K562 (cell line): Measurements from ENCODE around the gene CALM3.

Experiments used
- CREB1 ChIP-seq, 2 experiments: sonication (generic) in 1 of 2; formaldehyde crosslinking in 1 of 2; IDR thresholded peaks; 2 replicates each; pipeline versions ENCODE4 v1.6.1 to v1.8.0; 2012 to 2022; ENCODE audit warnings: inconsistent platforms in 1 of 2, mild to moderate bottlenecking in 1 of 2, missing genetic modification reagents in 1 of 2, moderate library complexity in 1 of 2
- ETV6 ChIP-seq, 3 experiments: fragments of 150-350 bp in 1 of 3; sonication (generic) in 1 of 3; formaldehyde crosslinking in 1 of 3; IDR thresholded peaks; 2 replicates each; pipeline versions ENCODE4 v1.6.1 to v1.8.0; 2014 to 2022; ENCODE audit warnings: borderline replicate concordance in 2 of 3, low read depth in 2 of 3, antibody characterized with exemption in 1 of 3, low read length in 1 of 3, mild to moderate bottlenecking in 1 of 3, missing genetic modification reagents in 1 of 3
- HDAC6 ChIP-seq: IDR thresholded peaks from 2 replicates; pipeline ENCODE4 v1.6.1; 2012; ENCODE audit warnings: low read depth, mild to moderate bottlenecking, control low read depth, inconsistent platforms, low read length, moderate library complexity
- ILK ChIP-seq: fragments of 450-650 bp; IDR thresholded peaks from 2 replicates; pipeline ENCODE4 v1.6.1; 2016; ENCODE audit warnings: missing genetic modification characterization, low read depth, mild to moderate bottlenecking, missing compliant biosample characterization, moderate library complexity, borderline replicate concordance
- NR1H2 ChIP-seq: sonication (generic); formaldehyde crosslinking; IDR thresholded peaks from 2 replicates; pipeline ENCODE4 v1.4.0; 2020; ENCODE audit warnings: mild to moderate bottlenecking, missing genetic modification reagents
- POLR2AphosphoS5 ChIP-seq: IDR thresholded peaks from 2 replicates; pipeline ENCODE4 v1.6.1; 2011; ENCODE audit warnings: mild to moderate bottlenecking, low read depth, low read length, moderate library complexity; ENCODE audit not compliant: control insufficient read depth, insufficient read depth
- SIN3A ChIP-seq, 2 experiments: fragments of 150-350 bp in 1 of 2; IDR thresholded peaks; 2 replicates each; pipeline ENCODE4 v1.6.1; 2011 to 2016; ENCODE audit warnings: borderline replicate concordance in 2 of 2, low read depth in 2 of 2, low read length in 2 of 2, mild to moderate bottlenecking in 2 of 2, moderate library complexity in 2 of 2; ENCODE audit not compliant: control insufficient read depth in 1 of 2
- SNRNP70 ChIP-seq: fragments of 200-400 bp; formaldehyde crosslinking; optimal IDR thresholded peaks from 2 replicates; pipeline ENCODE3; 2017; ENCODE audit warnings: low read depth, low read length
- YY1 ChIP-seq, 3 experiments: IDR thresholded peaks; 2 replicates each; pipeline ENCODE4 v1.6.1; 2011; ENCODE audit warnings: low read length in 2 of 3, mild to moderate bottlenecking in 2 of 3, moderate library complexity in 2 of 3, borderline replicate concordance in 1 of 3, control low read depth in 1 of 3, low read depth in 1 of 3; ENCODE audit not compliant: insufficient read depth in 3 of 3, insufficient replicate concordance in 2 of 3, control insufficient read depth in 1 of 3, insufficient read length in 1 of 3; ENCODE audit errors: extremely low read depth in 1 of 3

GRCh38 chr19:46660008-46660517 lies 58.9 kb downstream of the CALM3 start:
- no peak for TF ChIP-seq HDAC6
- no peak for TF ChIP-seq SNRNP70
- no peak for TF ChIP-seq POLR2AphosphoS5
- no peak for TF ChIP-seq NR1H2 (CRISPR knock-in tag)
- no peak for TF ChIP-seq YY1 (IDR thresholded peaks at IDR 0.05; ENCODE audit: borderline replicate concordance in 1 of 3, control insufficient read depth in 1 of 3, extremely low read depth in 1 of 3, insufficient read depth in 3 of 3, insufficient read length in 1 of 3, insufficient replicate concordance in 2 of 3, low read depth in 1 of 3, low read length in 2 of 3)
- TF ChIP-seq SIN3A (IDR thresholded peaks at IDR 0.05; ENCODE audit: borderline replicate concordance in 2 of 2, control insufficient read depth in 1 of 2, low read depth in 2 of 2, low read length in 2 of 2) = no peak
- no peak for TF ChIP-seq ETV6 (IDR thresholded peaks at IDR 0.05; ENCODE audit: borderline replicate concordance in 1 of 2, low read depth in 2 of 2, low read length in 1 of 2)
- no peak for TF ChIP-seq ETV6 (CRISPR knock-in tag; IDR thresholded peaks at IDR 0.05; ENCODE audit: borderline replicate concordance)
- TF ChIP-seq CREB1 (IDR thresholded peaks at IDR 0.05) = no peak
- TF ChIP-seq CREB1 (CRISPR knock-in tag; IDR thresholded peaks at IDR 0.05) = no peak
- no peak for TF ChIP-seq ILK
